Loucy (cell line): ENCODE data around the gene ZNF624.

Experiments
- CTCF ChIP-seq: fragments of 200-600 bp; sonication (generic); conservative IDR thresholded peaks from 2 replicates; pipeline ENCODE4 v1.5.1; 2014; ENCODE audit warnings: mild to moderate bottlenecking, antibody characterized with exemption, low read length
- EZH2phosphoT487 ChIP-seq: fragments of 200-600 bp; IDR thresholded peaks from 2 replicates; pipeline ENCODE4 v1.6.1; 2018; ENCODE audit warnings: antibody characterized with exemption, mild to moderate bottlenecking, moderate library complexity, borderline replicate concordance

GRCh38 chr17:16652847-16653366 lies 743 bp downstream of the ZNF624 start:
- no peak for TF ChIP-seq CTCF
- TF ChIP-seq EZH2phosphoT487 = no peak
